CMK (cell line): ENCODE results near the gene SPRR4.
"Not testable (repeated sequence)": the region's sequence is repeated elsewhere in the genome, so short reads cannot be mapped to it uniquely, and the experiment has no call there.

Experiments
- DNase-seq: peaks from one replicate; pipeline ENCODE4 v3.0.0-alpha.2; 2010; ENCODE audit warnings: low read depth

The SPRR4 gene

DNA sequence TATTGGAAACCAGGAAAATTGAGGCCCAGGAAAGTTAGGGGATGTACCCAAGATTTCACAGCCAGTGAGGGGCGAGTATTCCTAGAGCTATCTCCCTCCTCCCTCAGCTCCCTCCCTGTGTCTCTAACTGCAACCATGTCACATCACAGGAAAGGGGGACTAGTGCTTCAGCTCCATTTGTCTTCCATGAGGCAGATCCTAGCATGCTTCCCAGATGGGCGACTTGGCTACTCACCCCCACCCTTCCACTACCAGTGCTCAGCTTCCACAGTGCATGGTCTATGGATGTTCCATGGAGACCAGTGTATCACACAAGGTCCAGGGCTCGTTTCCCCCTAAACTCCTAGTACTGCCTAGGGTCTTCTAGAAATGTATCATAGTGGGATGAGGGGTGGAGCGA, 4.6 kb upstream of the SPRR4 start:
- DNase-seq: no peak

DNA sequence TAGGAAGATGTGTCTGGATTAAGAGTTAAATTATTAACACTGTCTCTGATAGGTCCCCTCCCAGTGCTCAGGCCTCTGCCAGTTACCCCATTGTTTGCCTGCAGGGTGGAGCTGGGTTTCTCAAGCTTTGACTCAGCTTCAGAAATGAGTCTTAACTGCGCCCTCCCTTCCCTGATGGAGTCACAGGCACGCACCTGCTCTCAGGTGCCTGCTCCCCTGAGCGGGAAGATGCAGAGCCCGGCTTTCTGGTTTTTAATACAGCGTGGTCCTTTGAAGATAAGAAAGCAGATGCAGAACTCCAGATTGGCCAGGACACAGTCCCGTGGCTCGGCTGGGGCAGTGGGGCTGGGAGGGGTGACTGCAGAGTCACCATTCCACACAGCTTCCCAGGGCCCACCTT, 3.2 kb upstream of the SPRR4 start:
- DNase-seq: no peak

DNA sequence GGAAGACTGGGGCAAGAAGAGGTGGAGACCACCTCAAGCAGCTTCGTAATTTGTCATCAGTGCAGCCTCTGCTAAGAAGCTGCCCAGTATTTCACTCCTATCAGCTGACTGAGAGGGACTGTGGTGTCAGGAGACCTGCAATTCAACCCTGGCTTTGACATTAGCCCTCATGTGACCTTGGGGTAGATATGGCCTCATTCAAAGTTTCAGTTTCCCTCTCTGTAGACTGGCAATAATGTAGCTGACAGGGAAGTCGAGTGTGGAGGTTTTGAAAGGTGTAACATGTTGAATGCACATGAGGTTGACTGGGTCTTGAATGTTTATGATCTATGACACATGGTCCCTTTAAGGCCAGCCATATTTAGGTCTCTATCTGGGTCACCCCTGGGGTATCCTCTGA, 2.2 kb upstream of the SPRR4 start:
- DNase-seq: no peak

DNA sequence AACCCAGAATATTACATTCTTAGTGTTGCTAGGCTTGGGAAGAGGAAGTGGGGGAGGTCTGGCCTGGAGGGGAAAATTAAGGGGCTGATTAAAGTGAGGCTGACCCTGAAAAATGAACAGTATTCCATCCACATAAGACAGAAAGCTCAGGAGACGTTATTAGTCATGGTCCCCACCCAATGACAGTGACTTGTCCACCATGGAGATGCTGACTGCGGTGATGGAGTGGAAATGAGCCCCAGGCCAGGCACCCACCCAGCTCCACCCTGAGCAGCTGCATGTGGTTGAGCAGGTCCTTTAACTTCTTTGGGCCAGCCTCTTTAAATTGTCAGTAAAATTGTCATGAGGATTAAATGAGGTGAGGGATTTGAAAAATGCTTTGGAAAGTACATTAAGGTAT, 1.4 kb upstream of the SPRR4 start:
- no peak for DNase-seq

DNA sequence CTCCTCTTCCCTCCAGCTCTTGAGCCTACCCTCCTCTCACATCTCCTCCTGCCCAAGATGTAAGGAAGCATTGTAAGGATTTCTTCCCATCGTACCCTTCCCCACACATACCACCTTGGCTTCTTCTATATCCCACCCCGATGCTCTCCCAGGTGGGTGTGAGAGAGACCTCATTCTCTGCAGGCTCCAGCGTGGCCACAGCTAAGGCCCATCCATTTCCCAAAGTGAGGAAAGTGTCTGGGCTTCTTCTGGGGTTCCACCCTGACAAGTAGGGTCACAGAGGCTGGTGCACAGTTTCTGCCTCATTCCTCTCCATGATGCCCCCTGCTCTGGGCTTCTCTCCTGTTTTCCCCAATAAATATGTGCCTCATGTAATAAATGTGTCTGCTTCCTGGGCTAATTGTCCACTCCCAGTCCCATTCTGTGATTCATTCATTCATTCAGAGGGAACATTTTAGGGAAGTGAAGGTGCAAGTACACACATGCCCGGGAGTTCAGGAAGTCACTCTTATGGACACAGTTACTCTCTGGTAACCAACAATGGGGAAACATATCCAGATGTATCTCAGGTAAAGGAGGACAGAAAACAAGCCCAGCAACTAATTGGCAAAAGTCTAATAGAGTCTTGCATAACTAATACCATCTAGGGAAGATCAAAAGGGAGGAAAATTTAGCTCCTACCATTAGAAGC, 1.9 kb downstream of the SPRR4 start:
- DNase-seq: no peak

DNA sequence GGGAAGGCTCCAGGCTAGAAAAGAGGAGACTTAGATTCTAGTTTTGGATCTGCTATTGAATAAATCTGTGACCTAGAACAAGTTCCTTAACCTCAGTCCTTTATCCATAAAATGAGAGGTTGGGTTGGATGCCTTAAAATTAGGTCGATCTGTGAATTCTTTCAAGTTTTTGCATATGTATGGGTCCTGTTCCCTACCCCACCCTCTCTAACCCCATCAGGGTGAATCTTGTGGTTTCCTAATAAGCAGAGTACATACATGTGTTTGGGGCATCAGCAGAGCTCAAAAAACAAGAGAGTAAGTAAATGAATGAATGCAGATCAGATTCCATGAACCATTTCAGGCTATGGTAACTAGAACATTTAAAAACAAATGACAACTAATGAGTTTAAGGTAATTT, 6.2 kb downstream of the SPRR4 start:
- no peak for DNase-seq

DNA sequence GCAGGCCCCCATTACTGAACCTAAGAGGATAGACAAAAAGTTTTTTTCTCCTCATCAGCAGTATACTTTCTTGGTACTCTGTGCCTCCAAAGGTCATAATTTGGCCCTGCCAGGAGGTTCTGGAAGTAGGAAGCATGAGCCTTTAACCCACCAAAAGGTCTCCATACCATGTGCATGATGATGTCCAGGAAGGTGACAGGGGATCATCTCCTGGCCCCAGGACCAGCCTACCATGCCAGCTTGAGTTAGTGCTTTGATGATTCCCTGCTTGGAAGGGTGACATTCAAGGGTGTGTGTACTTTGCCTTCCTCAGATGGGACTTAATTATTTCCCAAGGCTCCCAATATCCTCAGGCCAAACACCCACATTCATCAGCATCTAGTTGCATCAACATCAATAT, 7.2 kb downstream of the SPRR4 start:
- no peak for DNase-seq

DNA sequence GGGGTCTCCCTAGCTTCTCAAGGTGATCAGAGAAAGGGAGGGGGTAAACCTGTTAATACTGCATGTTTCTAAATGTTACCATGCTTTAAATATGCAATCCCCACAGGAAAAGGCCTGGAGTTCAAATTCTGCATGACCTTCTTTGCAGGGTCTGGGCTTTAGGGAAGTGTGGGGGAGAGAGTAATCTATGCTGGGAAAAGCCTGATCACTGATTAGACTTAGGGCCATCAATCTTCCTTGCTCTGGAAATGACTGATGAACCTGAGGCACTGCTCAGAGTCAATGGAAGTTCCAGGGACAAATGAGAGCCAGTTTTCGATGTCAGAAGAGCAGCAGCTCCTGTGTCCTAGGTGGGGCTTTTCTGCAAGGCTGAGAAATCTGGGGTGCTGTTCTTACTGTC, 10.2 kb downstream of the SPRR4 start:
- no peak for DNase-seq

DNA sequence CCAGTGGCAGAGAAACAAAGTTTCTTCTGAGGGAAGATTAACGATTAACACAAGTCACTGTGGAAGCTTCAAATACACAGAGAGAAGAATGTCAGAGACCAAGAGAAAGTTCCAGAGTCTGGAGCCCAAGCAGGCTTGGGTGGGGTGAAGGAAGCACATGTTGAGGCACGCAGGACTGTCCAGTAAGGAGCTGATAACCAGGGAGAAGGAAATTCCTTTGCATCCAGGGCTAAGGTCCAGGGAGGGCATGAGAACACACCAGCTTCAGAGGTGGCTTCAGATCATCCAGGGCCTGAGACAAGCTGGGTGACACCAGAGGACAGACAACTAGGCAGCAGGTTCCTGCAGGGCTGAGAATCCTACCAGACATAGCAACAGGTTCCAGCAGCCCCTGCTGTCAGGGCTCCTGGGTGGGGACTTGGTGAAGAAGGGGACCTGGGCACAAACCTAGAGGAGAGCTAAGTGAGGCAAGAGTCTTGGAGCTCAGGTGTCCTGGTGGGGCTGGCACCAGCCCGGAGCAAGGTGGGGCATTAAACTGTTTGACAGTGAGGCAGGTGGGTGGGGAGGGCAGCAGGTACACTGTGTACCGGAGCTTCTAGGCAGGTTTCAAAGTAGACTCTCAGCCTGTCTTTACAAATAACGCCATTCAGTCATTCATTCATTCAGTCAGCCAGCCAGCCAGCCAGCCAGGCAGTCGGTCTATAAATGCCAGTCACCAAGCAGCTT, 10.9 kb downstream of the SPRR4 start:
- no peak for DNase-seq

DNA sequence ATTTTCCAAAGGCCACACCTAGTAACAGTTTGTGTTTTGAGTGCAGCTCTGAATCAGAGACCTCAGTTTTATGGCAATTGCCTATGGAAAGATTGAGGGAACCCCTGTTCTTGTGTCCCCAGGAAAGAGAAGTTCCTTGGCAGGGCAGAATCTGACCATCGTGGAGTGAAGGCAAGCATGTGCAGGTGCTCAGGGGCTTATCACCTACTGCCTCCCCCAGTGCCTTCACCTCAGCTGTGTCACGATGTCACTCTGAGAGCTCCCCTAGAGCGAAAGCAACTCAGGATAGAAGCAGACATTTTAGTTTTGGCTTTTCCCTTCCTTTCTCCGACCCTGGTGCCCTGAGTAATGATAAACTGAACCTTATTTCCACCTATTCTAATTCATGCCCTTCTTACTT, 11.6 kb downstream of the SPRR4 start:
- no peak for DNase-seq

DNA sequence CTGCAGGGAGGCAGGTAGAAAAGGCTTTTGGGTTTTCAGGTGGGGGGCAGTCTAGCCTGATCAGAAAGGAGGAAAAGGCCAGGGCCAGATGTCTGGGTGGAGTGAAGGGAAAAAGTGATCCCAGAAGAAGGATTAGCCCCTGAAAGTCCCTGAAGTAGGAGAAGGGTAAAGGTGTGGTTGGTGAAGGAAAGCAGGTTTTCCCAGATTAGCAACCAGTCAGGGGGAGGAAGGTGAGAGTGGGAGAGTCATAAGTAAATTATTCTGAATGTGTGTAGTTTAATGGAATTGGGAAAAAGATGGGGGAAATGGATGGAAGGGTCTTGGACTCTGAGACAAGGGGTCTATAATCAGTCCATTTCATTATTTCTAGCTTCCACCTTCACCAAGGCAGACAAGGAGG, 12.8 kb downstream of the SPRR4 start:
- no peak for DNase-seq

DNA sequence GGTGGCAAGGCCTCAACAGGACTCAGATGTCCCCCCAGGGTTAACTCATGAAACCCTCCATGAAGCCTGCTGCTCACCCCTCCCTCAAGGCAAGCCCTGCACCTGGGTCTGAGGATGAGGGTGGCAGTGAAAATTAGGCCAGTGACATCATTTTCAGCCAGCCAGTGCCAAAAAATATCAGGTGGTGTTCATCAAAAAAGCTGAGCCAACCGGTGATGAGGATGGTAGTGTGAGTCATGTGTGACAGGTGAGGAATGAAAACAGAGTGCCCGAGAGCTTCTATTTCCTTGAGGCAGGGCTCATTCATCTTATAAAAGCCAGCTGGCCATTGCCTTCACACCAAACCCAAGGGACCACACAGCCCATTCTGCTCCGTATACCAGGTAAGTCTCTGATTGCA, 13.3 kb downstream of the SPRR4 start, which contains the start of gene SPRR1A:
Gene SPRR1A (plus strand): TSS at position 339 of the 400 bp plus-strand sequence. CDS start 1,150 bp downstream, outside the sequence.
- no peak for DNase-seq

DNA sequence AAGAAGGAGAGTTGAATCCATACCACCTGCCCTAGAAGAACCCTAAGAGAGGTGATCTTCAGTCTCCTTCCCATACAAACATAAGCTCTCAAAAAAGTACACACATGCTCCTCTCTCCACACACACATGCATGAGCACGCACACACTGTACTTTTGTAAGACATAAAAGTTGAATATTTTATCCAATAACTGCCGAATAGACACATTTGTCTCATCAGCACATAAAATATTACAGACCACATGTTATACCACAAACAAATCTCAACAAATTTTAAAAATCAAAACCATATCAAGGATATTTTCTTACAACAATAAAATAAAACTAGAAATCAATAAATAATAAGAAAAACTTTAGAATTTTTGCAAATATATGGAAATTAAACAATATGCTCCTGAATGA, 16.1 kb downstream of the SPRR4 start:
- no peak for DNase-seq

DNA sequence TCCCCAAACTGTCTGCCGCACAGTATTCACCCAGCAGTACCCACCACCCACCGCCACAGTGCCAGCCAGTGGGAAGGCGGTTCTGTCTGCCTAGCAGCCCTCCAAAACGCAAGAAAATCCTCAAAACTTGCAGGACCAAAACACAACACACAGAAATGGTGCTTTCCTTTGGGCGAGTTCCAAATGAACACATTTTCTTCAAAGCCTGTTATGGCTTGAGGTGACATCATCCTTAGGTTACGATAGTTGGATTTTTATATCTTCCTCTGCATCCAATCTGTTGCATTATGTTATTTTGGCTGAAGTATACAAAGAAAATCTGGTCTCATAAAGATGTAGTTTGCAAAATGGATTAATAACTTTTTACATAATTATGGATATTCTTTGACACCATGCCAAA, 22.7 kb downstream of the SPRR4 start:
- no peak for DNase-seq

DNA sequence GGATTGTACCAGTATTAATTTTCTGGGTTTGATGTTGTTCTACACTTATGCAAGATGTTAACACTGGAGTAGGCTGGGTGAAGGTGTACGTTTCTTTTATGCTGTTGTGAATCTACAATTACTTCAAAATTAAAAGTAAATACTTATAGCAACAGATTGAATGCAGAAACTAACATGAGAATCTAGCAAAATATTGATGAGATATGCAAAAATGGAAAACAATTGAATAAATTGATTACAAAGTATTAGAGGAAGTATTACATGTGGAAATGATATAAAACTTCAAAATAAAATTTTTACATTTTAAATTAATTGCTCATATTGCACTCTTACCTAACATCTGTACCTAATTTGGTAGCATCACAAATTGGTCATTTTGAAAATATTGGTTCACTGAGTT, 25.4 kb downstream of the SPRR4 start:
- DNase-seq: no peak

DNA sequence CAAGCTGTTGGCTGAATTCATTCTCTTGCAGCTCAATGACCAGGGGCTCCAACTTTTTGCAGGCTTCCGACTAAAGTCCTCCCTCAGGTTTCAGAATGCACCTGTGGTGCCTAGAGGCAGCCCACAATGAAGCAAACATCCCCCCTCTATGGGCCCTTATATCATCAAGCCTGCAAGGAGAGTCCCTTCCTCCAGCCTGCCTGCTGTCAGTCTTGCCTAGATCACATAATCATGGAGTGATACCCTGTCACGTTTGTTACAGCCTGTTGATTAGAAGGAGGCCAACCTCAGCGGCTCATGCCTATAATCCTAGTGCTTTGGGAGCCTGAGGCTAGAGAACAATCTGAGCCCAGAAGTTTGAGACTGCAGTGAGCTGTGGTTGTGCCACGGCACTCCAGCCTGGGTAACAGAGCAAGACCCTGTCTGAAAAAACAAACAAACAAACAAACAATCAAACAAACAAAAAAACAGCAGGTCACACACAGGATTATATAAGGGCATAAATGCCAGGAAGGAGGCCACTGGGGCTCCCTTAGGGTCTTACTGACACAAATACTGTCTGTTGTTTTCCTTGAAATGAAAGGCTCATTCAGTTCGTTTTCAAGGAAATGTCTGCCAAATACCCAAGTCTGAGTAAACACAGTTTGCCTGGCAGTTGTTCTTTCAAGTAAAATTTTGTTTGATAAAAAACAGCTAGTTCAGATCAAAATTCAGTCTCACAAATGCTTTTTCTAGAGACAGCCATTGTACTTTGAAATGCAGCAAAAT, 26.4 kb downstream of the SPRR4 start:
- no peak for DNase-seq

DNA sequence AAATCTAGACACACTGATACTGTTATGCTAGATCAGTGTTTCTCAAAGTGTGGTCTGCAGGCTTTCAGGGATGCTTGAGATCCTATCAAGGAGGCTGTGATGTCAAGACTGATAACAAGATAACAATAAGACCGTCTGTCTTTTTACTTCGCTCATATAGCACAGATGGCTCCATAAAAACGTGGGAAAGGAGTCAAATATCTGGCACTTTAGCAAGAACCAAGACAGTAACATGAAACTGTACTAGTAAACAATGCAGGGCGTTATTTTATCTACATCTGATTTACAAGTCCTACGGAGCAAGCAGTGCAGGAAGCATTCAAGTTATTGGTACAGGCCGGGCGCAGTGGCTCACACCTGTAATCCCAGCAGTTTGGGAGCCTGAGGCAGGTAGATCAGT, 27.5 kb downstream of the SPRR4 start:
- no peak for DNase-seq

DNA sequence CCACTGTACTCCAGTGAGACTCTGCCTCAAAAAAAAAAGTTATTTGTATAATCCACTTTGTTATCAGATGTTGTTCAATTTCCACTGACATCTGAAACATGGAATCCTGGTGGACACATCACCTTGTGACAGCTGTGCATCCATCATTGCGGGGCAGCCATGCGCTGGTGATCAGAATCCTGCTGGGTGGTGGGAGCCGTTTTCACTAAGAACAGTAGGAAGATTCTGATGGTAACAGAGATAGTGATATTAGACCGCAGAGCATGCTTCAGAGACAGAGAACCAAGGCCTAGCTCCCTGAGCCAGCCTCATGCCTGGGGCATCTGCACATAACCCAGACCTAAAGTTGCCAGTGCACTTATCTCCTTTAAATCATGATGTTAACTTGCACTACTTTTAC, 28.0 kb downstream of the SPRR4 start:
- no peak for DNase-seq

DNA sequence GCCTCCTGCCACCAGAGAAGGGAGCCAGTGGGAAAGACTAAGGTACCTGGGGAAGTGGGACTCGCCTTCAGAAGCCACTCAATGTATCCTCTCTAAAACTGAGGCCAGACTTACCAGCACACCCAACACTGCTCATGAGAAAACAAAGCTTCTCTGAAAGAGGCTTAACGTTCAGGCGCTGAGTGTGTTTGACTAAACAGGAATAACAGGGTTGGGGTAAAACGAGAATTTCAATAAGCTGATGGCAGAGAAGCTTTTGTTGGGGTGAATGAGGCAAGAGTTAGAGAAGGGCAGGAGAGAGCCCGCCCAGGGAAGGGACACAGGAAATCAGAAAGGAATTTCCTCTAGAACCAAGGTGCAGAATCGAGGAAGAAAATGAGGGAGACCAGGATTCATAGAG, 29.4 kb downstream of the SPRR4 start:
- DNase-seq: no peak

DNA sequence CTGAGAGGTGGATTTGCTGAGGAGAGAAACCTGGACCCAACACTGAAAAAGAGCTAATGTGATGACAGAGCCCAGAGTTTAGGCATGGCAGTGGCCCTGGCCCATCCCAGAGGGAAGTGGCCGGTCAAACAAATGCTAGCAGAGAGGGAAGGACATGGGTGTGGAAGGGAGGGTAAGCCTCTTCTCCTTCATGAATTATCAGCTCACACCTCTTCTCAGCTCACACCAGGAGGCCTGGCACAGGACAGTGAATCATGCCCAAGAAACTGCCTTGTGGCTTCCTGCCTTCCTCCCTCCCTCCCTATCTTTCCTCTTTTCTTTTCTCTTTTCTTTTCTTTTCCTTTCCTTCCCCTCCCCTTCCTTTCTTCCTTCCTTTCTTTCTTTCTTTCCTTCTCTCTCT, 29.8 kb downstream of the SPRR4 start:
- DNase-seq: no peak

DNA sequence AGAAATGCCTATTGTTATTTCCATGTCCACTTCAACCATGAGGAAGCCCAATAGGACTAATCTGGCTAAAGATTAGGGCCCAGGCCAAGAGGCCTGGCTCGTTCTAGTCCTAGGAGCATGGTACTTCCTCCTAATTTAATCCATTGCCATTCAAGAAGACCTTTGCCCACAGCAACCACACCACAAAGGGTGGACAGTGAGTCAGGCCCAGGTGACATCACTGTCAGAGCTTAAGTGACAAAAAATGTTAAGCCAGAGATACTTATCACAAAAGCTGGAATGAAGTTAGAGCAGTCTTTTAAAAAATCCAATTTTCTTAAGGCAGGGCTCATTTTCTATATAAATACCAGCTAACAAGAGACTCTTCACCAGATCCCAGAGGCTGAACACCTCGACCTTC, 30.9 kb downstream of the SPRR4 start, which contains the start of gene SPRR3:
Gene SPRR3 (plus strand): TSS at position 368 of the 400 bp plus-strand sequence. CDS start 1,272 bp downstream, outside the sequence.
- no peak for DNase-seq

DNA sequence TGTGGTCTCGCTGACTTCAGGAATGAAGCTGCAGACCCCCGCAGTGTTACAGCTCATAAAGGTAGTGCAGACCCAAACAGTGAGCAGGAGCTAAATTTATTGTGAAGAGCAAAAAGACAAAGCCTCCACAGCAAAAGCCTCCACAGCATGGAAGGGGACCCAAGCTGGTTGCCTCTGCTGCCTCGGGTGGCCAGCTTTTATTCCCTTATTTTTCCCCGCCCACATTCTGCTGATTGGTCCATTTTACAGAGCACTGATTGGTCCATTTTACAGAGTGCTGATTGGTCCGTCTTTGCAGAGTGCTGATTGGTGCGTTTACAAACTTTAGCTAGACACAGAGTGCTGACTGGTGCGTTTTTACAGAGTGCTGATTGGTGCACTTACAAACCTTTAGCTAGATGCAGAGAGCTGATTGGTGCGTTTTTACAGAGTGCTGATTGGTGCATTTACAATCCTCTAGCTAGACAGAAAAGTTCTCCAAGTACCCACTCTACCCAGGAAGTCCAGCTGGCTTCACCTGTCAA, 40.8 kb downstream of the SPRR4 start:
- DNase-seq: not testable (repeated sequence)

DNA sequence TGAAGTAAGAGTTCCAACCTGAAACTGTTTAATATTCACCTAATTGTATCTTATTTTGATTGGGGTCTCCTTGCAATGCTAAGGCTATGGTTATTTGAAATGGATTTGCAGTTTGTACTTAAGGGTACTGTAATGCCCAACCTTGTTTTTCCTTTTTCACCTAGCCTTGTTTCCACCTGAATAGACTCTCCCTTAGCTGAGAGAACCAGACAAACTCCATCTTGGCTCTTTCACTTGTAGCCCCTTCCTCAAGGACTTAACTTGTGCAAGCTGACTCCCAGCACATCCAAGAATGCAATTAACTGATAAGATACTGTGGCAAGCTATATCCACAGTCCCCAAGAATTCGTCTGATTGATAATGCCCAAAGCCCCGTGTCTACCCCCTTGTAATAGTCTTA, 51.4 kb downstream of the SPRR4 start:
- DNase-seq: not testable (repeated sequence)
